Activated CD4-positive, CD25-positive, alpha-beta regulatory T cell treated with anti-CD3 and anti-CD28 coated beads, Interleukin-2, amount 50 U/mL, for 72 hours (primary cell): ENCODE data around the gene GTPBP1.

Experiments used
- DNase-seq: peaks from one replicate; pipeline ENCODE4 v3.0.0; 2021

Gene GTPBP1

DNA sequence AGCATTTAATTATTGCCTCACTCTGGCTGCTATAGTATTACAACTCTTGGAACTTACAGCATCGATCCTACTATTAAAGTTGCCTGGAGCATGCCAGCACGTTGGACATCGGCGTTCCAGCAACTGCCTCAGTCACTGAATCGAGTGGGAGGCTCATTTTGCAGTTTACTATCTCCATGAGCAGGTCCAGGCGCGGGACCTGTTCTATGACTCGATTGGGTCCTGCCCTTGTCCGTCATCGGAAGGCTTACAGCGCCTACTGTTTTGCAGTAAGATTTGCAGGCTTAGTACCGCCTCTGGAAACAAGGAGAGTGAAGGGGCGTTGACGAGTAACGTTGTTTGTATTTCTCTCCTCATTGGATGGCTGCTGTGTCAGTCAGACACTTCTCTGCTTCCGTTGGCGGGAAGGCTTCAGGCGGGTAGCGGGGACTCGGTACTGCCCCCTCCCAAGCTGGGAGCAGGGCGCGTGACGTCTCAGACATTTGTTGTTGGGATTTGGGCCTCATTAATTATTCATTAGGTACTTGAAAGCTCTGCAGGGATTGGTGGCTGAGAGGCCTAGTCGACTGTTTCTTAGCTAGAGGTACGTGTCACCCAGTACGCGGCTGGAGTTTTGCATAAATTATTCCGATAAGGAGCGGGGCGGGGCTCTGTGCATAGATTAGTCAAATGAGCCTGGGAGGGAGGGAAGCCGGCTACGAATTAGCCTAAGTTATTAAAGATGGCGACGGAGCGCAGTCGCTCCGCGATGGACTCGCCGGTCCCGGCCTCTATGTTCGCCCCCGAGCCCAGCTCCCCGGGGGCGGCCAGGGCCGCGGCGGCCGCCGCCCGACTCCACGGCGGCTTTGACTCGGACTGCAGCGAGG lies at the start of gene GTPBP1:
Gene GTPBP1 (plus strand): TSS at position 710 of the 866 bp plus-strand sequence. CDS start 12 bp downstream, at position 722.
- peak; percentile 90 for DNase-seq

DNA sequence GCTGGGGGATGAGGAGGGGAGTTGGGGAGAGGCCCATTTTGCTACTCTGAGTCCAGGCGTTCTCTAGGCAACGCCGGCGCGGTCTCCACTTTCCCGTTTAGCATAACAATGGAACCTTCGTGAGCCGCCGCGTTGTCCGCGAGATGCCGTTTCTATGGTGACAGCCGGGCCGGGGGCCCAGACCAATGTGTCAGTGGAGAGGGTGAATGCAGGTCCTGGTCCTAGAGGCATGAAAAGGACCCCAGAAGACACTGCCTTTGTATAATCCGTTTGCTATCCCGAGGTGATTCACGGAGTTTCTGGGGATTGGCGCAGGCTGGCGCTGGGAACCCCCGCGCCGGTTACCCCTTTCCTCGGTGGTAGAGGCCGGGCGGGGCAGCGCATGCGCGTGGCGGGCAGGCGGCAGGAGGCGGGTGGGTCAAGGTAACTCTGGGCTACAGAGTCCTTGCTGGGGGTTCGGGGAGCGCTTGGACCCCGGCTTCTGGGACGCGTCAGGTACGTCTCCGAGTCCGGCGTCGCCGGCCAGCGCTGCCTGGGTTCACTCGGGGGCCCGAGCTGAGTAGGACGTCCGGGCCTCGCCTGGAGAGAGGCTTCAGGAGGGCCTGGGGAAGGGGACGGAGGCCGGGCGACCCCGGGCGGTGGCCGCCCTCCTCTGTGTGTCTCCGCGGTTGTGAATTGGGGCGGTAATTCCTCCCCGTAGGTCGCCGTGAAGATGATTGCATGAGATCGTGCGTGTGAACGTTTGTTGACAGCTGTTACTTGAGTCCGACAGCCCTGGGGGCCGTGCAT lies 49.3 kb upstream of the GTPBP1 start, which contains the start of the genes CBY1 and FAM227A:
Gene CBY1 (plus strand): TSS at position 383 of the 789 bp plus-strand sequence. CDS start 11,417 bp downstream, outside the sequence.
Gene FAM227A (minus strand): TSS at position 137 of the 789 bp plus-strand sequence. CDS start 6,224 bp downstream, outside the sequence.
- DNase-seq = peak; percentile 90

DNA sequence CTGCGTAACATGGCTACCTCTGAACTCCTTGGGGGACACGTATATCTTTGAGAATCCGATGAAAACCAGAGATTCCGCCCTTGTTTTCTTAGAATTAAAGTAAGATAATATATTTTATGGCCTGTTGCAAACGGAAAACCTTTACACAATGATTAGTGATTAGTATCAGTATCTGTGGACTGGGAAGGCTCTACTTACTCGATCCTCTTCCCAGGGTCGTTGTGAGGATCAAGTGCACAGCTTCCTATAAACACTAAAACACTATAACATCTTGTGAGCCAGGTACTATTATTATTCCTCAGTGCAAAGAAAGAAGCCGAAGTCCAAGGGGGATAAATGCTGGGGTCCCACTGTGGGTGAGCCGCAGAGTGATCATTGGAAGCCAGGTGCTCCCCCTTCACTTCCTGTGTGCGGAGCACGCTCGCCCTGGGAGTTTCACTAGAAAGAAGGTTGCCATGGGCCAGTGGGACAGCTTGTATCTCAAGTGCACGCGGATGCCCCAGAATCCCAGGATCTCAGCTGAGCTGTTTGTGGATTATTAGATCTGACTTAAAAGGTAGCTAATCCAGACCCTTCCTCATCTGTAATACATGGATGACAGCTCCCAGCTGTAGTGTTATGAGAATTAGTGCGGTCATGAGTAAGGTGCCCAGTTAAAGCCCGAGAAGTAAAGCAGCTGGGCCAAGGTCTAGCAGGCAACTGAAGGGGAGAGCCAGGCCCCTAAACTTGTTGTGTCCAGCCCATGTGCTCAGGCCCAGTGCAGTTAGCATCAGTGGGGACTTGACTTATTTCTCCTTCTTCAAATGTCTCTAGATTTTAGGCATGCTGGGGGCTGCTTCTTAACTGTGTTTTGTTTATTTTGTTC lies 48.5 kb upstream of the GTPBP1 start:
- peak; percentile 43 for DNase-seq

DNA sequence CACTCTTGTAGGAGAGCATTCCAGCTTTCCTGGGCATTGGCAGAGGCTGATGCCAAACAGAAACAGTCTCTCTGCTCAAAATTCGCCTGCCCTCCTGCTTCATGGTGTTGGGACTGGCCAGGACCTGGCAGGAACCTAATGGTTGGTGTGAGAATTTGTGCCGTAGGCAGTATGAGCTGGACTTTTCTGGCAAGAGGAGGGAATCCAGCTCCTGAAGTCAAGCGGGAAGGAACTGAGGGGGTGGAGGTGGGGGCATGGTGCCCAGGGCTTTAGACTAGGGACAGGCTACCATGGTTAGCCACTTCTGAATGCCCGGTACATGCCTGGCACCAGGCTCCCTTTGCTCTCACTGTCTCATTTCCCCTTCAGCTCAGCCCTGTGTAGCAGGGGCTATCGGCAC lies 30.9 kb upstream of the GTPBP1 start:
- no peak for DNase-seq

DNA sequence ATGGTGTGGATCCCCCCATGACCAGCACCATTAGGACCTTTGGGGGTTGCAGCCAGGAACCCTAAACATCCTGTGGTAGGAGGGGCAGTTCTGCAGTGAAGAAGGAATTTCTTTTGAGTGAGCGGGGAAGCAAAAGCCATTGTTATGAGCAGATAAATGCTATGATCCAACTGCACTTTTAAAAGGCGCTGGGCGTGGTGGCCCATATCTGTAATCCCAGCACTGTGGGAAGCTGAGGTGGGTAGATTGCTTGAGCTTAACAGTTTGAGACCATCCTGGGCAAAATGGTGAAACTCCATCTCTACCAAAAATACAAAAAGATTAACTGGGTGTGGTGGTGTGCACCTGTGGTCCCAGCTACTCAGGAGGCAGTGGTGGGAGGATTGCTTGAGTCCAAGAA lies 29.9 kb upstream of the GTPBP1 start:
- DNase-seq = no peak

DNA sequence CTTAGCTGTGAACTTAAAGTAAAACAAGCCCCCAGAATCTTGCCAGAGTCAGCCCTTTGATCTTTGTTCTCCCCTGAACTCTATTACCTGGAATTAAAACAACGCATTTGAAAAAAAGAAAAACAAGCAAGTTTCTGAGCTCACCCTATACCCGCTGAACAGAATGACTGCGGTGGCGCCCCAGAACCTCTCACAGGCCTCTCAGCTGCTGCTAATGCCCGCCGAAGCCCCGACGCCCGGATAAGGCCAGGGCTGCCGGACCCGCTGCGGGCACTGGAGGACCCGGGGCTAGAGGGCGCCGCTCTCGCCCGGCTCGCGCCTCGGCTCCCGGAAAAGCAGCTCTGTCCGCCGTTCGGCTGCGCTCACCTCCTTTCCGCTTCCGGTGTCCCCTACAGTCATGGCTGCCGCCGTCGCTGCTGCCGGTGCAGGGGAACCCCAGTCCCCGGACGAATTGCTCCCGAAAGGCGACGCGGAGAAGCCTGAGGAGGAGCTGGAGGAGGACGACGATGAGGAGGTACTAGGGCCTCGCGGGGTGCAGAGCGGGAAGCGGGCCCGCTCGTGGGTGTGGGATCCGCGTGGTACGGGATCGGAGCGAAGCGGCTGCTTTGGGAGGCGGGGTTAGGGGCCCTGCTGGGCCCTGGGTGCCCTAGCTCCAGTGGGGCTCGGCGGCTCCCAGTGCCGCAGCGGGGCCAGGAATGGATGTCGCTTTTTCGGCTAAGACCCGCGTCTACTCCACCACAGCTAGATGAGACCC lies 24.0 kb upstream of the GTPBP1 start, which contains the start of gene TOMM22:
Gene TOMM22 (plus strand): TSS at position 376 of the 754 bp plus-strand sequence. CDS start 22 bp downstream, at position 398.
- peak; percentile 87 for DNase-seq

DNA sequence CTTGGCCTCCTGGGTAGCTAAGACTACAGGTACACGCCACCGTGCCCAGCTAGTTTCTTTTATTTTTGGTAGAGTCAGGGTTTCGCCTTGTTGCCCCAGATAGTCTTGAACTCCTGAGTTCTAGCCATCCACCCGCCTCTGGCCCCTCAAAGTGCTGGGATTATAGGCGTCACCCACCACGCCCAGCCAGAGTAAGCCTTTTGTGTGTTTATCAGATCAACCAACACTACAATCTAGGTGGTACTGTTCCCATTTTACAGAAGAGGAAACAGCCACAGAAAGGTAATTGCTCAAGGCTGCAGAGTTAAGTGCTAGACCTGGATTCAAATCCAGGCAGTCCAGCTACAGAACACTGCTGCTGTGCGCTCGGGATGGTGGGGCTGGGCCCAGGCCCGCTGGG lies 20.8 kb upstream of the GTPBP1 start:
- no peak for DNase-seq

DNA sequence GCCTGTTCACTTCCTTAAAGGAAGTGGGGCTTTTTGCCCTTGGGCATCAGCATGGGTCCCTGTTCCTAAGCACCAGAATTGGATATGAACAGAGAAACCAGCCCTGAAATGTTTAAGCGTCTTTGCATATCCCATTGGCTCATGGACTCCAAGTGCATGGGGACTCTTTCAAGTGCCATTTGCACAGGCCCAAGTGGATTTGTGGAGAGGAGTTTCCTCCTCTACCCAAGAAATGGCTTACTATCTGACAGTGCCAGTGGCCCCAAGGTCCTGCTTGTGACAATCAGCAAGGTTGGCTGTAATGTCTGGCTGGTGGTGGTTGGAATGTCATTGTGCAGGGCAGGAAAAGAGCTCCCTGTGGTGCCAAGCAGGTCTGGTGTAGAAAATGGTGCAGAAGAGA lies 20.0 kb upstream of the GTPBP1 start:
- no peak for DNase-seq

DNA sequence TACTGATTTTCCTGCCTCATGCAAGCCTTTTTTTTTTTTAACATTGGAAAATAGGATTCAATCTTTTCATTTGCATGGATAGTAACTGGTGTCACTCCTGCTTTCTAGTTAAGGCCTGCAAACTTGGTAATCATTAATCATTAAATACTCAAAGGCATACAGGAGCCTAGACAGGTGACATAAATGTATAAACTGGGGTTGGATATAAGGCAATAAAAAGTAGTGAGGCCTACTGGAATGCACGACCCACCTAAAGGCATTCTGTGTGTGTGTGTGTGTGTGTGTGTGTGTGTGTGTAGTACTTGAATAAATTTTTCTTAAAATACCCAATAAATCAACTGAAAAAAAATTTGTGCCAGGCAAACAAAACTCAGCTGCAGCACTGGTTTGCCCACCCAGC lies 16.1 kb upstream of the GTPBP1 start:
- DNase-seq = no peak

DNA sequence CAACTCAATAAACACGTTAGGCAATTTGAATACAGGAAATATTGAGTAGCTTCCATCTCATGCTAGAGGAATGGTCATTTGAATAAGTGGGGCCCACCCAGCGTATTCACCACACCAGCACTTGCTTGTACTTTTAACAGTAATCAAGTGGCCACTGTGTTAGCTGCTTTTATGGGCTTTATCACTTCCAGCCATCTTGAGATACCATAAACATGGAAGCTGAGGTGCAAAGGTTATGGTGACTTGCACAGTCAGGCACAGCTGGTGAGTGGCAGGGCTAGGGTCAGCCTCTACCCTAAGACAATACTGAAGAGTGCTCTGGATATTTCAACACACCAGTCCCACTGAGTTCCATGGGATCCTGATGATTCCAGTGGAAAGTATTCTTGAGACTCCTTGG lies 11.7 kb upstream of the GTPBP1 start:
- DNase-seq = no peak

DNA sequence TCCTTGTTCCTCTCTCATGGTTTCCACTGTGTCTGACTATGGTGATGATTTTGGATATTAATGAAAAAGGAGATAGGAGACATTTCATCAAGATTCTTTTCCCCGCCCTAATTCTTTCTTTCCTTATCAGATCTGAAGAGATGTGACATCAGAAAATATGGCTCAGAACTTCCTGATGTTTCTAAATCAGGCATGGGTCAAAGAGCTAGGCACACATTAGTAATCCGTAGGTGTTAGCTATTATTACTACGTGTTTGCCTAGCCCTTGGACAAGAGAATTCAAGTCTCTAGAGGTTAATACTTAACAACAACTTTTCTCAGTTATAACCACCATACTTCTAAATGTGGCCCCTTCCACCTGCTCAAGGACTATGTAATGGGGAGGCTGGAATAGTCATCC lies 10.8 kb upstream of the GTPBP1 start:
- DNase-seq = no peak

DNA sequence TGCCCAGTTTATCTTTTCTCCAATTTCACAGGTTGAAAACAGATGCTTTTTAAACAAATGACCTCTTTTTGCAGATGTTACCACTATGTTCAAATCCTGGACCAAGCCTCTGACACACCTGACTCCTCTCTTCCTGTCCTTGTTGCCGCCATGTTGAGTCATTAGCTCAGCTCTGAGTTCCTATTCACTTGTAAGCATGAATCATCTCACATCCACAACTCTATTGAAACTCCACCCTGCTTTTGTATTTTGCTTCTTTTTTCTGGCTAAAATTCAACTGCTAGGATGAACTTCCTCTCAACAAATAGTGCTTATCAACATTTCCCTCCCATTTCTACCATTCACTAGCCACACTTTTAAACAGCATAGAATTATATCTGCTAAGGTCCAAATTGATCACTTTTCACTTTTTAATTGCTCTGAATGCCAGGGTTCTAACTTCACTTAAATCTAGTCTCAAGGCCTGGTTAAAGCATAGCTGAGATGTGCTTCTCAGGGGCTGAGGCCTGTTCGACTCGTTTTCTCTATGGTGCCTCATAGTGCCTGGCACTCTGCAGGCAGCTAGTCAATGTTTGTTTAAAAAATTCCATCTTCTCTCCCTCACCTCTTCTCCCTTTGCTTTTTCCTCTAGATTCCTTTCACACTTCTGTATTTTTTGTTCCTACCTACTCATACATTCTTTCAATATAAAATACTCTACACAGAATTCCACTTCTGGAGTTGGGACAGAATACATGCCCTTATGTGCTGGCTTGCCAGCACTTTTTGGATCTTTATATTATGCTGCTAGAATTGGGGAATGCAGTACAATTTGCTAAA lies 8.9 kb upstream of the GTPBP1 start:
- no peak for DNase-seq

DNA sequence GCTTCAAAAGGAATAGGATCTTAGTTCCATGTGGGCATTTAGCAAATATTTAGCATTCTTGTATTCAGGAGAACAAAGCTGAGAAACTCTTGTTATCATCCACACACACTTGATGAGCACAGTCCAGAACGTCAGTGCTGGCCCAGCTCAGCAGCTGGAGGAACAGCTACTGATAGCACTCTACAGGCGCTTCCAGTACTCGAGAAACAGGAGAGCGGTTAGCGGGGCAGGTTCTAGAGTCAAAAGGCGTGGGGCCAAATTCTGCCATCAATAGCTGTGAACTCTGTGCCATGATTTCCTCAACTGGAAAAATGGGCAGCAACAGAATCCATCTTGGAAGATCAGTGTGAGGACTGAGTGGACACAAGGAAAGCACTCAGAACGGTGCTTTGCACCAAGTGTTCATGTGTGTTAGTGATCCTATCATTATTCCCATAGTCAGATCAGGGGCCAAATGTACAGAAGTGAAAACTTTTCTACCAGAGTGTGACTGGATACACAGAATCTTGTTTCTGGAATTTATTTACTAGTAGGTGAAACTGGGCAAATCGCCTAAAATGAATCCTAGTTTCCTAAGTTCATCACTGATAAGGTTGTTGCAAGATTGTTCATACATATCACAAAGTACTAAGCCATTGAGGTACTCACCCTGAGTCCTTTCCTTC lies 8.2 kb upstream of the GTPBP1 start:
- DNase-seq = no peak

DNA sequence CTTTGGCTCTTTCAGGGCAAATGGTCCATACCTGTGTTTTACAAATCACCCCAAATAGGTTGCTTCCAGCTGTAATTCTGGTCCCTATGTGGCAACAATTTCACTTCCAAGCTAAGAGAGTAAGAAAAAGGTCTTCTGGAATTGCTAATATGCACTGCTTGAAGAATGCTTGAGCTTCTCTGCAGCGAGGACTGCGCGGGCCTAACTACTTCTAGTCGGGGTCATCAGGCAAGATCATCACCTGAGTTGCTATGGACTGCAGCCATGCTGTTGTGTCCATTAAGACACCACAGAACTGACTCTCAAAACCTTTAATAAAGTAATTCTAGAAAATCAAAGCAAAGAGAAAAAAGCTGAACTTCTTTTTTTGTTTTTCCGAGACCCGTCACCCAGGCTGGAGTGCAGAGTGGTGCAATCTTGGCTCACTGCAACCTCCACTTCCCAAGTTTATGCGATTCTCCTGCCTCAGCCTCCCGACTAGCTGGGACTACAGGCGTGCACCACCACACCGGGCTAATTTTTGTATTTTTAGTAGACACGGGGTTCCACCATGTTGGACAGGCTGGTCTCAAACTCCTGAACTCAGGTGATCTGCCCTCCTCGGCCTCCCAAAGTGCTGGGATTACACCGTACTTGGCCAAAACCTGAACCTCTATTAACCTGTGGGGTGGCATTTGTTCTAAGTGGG lies 7.2 kb upstream of the GTPBP1 start:
- DNase-seq = no peak

DNA sequence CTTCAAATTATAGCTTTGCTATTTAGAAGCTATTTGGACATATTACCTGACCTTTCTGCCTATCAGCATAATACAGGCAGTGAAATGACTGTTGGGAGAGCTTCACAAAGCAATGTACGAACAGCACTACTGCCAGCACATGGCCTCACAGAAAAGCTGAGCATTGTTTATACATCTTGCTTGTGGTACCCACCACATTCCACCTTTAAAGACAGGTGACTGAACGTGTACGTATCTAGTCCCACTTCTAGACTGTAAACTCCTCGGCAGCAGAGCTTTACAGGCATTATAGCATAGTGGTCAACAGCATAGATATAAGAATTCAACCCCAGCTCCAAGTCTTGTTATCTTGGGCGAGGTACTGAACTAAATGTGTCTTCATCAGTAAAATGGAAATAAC lies 6.6 kb upstream of the GTPBP1 start:
- DNase-seq = no peak

DNA sequence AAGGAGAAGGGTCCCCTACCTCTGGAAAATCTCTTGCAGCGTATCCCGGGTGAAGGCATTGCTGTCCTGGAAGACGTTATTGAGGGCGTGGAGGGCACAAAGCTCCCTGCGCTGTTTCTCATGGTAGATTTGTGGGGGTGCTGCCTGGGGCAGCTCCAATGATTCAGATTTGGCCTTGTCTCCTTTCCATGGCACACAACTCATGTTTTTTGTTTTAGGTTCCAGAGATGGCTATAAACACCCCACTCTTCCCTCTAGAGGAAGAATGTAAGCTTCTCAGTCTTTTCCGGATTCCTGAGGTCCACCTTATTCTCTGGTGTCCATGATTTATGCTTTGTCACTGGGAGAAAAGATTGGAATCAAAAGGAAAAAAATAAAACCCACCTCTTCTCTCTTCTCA lies 6.0 kb upstream of the GTPBP1 start:
- DNase-seq = no peak

DNA sequence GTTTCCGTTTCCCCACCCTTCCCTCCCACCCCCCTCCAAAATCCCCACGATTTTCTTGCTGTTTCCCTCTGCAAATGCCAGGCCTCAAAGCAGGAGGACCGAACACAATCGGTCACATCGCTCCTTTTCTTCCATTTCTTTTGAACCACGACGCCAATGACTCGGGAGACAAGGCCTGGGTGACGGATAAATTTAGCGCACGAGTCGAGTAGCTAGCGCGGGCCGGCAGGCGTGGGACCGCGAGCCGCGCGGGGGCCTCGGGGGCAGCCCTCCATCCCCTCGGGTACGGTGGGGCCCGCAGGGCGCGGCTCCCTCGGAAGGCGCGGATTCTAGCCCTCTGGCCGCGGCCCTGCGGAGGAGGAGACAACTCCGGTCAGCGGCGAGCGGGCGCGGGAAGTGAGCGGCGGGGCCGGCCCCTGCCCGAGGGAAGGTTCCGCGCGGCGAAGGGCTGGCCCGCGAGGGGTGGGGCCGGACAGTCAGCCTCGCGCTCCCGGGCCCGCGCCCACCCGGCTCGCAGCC lies 5.4 kb upstream of the GTPBP1 start:
- no peak for DNase-seq

DNA sequence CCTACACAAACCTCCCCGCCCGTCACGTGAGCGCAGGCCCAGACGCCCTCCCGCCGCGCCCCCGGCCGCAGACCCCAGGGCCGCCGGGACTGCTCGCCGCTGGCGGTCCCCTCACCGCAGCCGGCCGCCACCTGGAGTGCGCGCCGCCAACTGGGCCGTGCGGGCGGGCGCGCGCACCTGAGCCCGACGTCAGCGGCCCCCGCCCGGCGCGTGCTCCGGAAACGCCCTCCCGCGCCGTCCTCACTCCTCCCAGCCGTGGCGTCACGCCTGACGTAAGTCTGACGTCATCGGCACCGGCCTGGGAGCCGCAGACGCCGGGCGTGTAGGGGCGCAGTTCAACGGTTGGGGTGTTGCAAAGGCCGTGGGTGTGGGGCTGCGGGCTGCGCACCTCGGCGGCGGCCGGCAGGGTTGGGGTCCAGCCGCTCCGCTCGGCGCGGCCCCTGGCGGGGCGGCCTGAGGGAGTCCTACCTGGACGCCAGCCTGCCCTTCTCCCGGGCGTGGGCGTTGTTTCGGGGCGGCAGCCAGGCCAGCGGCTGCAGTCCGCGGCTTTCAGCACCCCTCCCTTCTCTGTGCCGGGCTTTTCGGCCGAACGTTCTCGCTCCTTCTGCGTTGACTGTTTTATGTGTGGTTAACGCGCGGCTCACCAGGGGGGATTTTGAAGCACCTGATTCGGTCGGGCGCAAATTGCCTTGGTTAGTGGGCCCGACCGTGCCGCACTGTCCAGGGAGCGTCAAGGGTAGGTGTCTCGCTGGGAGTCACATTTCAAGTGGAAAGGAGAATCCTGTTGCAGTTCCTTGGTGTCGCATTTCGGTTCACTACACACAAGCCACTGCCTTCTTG lies 4.7 kb upstream of the GTPBP1 start, which contains the start of gene JOSD1:
Gene JOSD1 (minus strand): TSS at position 155 of the 840 bp plus-strand sequence. CDS start 956 bp downstream, outside the sequence.
- DNase-seq = peak; percentile 98
